Testis (tissue), 2 donors: ENCODE results near the gene MGAT1.

Source experiments
- POLR2A ChIP-seq: fragments of 450-650 bp; IDR thresholded peaks from one replicate; pipeline ENCODE4 v1.6.1; 2017; ENCODE audit warnings: antibody characterized with exemption, mild to moderate bottlenecking, moderate library complexity
- TF ChIP-seq, protein P1 (sequence below), 3 experiments: fragments of 450-650 bp in 2 of 3; fragments of 200-600 bp in 1 of 3; sonication (generic) in 1 of 3; IDR thresholded peaks; one replicate each; pipeline ENCODE4 v1.5.1; 2016 to 2019; ENCODE audit warnings: antibody characterized with exemption in 3 of 3, mild to moderate bottlenecking in 2 of 3, moderate library complexity in 1 of 3

DNA sequence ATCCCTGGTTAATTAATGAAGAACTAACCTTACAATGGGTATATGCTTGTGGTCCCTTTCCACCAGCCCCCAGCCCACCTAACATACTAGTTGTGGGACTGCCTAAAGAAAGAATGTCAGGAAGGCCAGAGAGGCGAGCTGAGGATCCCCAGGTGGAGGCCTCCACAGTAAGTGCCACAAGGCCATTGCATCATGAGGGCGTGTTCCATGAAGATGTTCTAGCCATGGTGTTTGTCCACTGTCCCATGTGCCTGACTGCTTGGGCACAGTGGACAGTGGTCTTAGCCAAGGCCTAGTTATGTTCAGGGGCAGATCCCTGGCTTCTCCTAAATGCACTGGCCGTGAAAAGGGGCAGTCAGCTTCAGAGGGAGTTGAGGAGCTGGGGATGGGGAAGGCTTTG lies 37.3 kb upstream of the MGAT1 start:
- TF ChIP-seq POLR2A, result no peak
- TF ChIP-seq, protein P1, sequence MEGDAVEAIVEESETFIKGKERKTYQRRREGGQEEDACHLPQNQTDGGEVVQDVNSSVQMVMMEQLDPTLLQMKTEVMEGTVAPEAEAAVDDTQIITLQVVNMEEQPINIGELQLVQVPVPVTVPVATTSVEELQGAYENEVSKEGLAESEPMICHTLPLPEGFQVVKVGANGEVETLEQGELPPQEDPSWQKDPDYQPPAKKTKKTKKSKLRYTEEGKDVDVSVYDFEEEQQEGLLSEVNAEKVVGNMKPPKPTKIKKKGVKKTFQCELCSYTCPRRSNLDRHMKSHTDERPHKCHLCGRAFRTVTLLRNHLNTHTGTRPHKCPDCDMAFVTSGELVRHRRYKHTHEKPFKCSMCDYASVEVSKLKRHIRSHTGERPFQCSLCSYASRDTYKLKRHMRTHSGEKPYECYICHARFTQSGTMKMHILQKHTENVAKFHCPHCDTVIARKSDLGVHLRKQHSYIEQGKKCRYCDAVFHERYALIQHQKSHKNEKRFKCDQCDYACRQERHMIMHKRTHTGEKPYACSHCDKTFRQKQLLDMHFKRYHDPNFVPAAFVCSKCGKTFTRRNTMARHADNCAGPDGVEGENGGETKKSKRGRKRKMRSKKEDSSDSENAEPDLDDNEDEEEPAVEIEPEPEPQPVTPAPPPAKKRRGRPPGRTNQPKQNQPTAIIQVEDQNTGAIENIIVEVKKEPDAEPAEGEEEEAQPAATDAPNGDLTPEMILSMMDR (IDR thresholded peaks at IDR 0.05), result no peak
